CD14-positive monocyte (primary cell): Measurements from ENCODE around the gene MPV17. TPM values are rescaled to one million over a fixed set of nuclear protein-coding genes. Genes with fewer than 3 reads are reported as not detected.

Source experiments
- DNase-seq, 3 donors: peaks; one replicate each; pipeline ENCODE4 v3.0.0-alpha.2; 2011 to 2022
- H2AFZ ChIP-seq: 2 replicates; pipeline ENCODE4 v1.6.0; 2012; ENCODE audit warnings: mild to moderate bottlenecking, low read depth, low read length, inconsistent platforms; ENCODE audit not compliant: insufficient read depth, poor library complexity, severe bottlenecking
- H3K27ac ChIP-seq, 2 donors: 1 replicate in 1 of 2; 2 replicates in 1 of 2; pipeline ENCODE4 v1.5.1; 2012 to 2013; ENCODE audit warnings: low read length in 2 of 2, control low read depth in 1 of 2, inconsistent platforms in 1 of 2, low read depth in 1 of 2, mild to moderate bottlenecking in 1 of 2
- H3K27me3 ChIP-seq, 2 donors: one replicate each; pipeline versions ENCODE4 v1.6.0 to v1.6.1; 2011 to 2013; ENCODE audit warnings: low read length in 2 of 2; ENCODE audit not compliant: control insufficient read depth in 2 of 2, insufficient read depth in 2 of 2
- H3K36me3 ChIP-seq, 2 donors: replicated peaks in 1 of 2; 1 replicate in 1 of 2; 2 replicates in 1 of 2; pipeline versions ENCODE4 v1.5.1 to v1.6.1; 2012 to 2013; ENCODE audit warnings: low read length in 2 of 2, control low read depth in 1 of 2, inconsistent platforms in 1 of 2, mild to moderate bottlenecking in 1 of 2; ENCODE audit not compliant: insufficient read depth in 2 of 2, control insufficient read depth in 1 of 2
- H3K4me1 ChIP-seq, 2 donors: 1 replicate in 1 of 2; 2 replicates in 1 of 2; pipeline versions ENCODE4 v1.5.1 to v1.6.1; 2012 to 2013; ENCODE audit warnings: low read length in 2 of 2, control low read depth in 1 of 2, inconsistent platforms in 1 of 2, mild to moderate bottlenecking in 1 of 2, moderate library complexity in 1 of 2; ENCODE audit not compliant: insufficient read depth in 2 of 2, control insufficient read depth in 1 of 2
- H3K4me2 ChIP-seq: replicated peaks from 2 replicates; pipeline ENCODE3; 2012; ENCODE audit warnings: low read length, moderate library complexity, mild to moderate bottlenecking; ENCODE audit not compliant: poor library complexity, severe bottlenecking; ENCODE audit errors: extremely low read depth
- H3K4me3 ChIP-seq, 3 experiments: fragments of 200-600 bp in 1 of 3; sonication (generic) in 1 of 3; replicated peaks in 1 of 3; 1 replicate in 2 of 3; 2 replicates in 1 of 3; pipeline ENCODE4 v1.5.1; 2011 to 2013; ENCODE audit warnings: low read length in 3 of 3, mild to moderate bottlenecking in 3 of 3, control low read depth in 2 of 3, low read depth in 2 of 3, inconsistent platforms in 1 of 3, moderate library complexity in 1 of 3
- H3K79me2 ChIP-seq: 2 replicates; pipeline ENCODE4 v1.6.0; 2012; ENCODE audit warnings: mild to moderate bottlenecking, control low read depth, inconsistent platforms, low read length, moderate library complexity; ENCODE audit not compliant: insufficient read depth
- H3K9ac ChIP-seq: 2 replicates; pipeline ENCODE4 v1.6.0; 2017; ENCODE audit warnings: low read length, mild to moderate bottlenecking; ENCODE audit not compliant: insufficient read depth, poor library complexity, severe bottlenecking
- H3K9me3 ChIP-seq, 2 donors: replicated peaks in 1 of 2; 1 replicate in 1 of 2; 2 replicates in 1 of 2; pipeline versions ENCODE4 v1.5.1 to v1.6.1; 2012 to 2013; ENCODE audit warnings: low read length in 2 of 2, control low read depth in 1 of 2; ENCODE audit not compliant: control insufficient read depth in 1 of 2, insufficient read depth in 1 of 2
- H4K20me1 ChIP-seq: 2 replicates; pipeline ENCODE4 v1.6.0; 2012; ENCODE audit warnings: mild to moderate bottlenecking, low read length, control low read depth, moderate library complexity; ENCODE audit not compliant: insufficient read depth
- H3K27ac Mint-ChIP-seq, 7 donors: one replicate each; pipeline ENCODE4 v1.8.0; 2020; ENCODE audit warnings: mild to moderate bottlenecking in 7 of 7, mixed read lengths in 7 of 7, moderate library complexity in 6 of 7, inconsistent platforms in 2 of 7
- H3K27me3 Mint-ChIP-seq, 3 donors: one replicate each; pipeline ENCODE4 v1.8.0; 2021 to 2022; ENCODE audit warnings: low read depth in 3 of 3, mild to moderate bottlenecking in 3 of 3, mixed read lengths in 3 of 3, moderate library complexity in 3 of 3, inconsistent platforms in 1 of 3
- H3K36me3 Mint-ChIP-seq, 2 donors: one replicate each; pipeline ENCODE4 v1.8.0; 2020; ENCODE audit warnings: mixed read lengths in 2 of 2, inconsistent platforms in 1 of 2, mild to moderate bottlenecking in 1 of 2
- H3K4me1 Mint-ChIP-seq: one replicate; pipeline ENCODE4 v1.8.0; 2020; ENCODE audit warnings: mild to moderate bottlenecking, mixed read lengths
- H3K4me3 Mint-ChIP-seq, 2 donors: one replicate each; pipeline ENCODE4 v1.8.0; 2020; ENCODE audit warnings: mild to moderate bottlenecking in 2 of 2, mixed read lengths in 2 of 2, moderate library complexity in 1 of 2
- H3K9me3 Mint-ChIP-seq, 7 donors: one replicate each; pipeline ENCODE4 v1.8.0; 2020 to 2022; ENCODE audit warnings: mixed read lengths in 7 of 7, mild to moderate bottlenecking in 6 of 7, moderate library complexity in 6 of 7, inconsistent platforms in 2 of 7
- CTCF ChIP-seq: fragments of 200-600 bp; IDR thresholded peaks from one replicate; pipeline ENCODE4 v1.8.0; 2022; ENCODE audit warnings: antibody characterized with exemption, mild to moderate bottlenecking
- WGBS: methylation state at CpG from one replicate; pipeline ENCODE4 v1.1.5; 2013; ENCODE audit warnings: missing lambda C conversion rate; ENCODE audit not compliant: insufficient coverage; 5-methylcytosine and 5-hydroxymethylcytosine counted together
- intact Hi-C, 2 donors: fragments of 100-400 bp; cut with micrococcal nuclease; formaldehyde crosslinking; loops; one replicate each; pipeline versions ENCODE4 v1.15.0 to v1.15.1; 2023
- polyA plus RNA-seq, 3 donors: library from polyadenylated mRNA; depleted of rRNA in 1 of 3; unstranded in 2 of 3; stranded (reverse) in 1 of 3; fragments of 300-500 nt in 2 of 3; fragments of >200 nt in 1 of 3; fragmentation: Illumina TruSeq in 2 of 3; gene quantifications; 1 replicate in 2 of 3; 2 replicates in 1 of 3; pipeline ENCODE4 v1.2.3, GENCODE V29; 2012 to 2021

The MPV17 gene
- polyA plus RNA-seq, 3 donors, result 136 to 160 (median 160) TPM

- intact Hi-C loops, result no loop called here
Observed at GRCh38 chr2:27271631-27272340, 51.1 kb downstream of the MPV17 start.

GRCh38 chr2:27270670-27271069 lies 52.2 kb downstream of the MPV17 start:
- Mint-ChIP-seq H3K4me3 (no peak overlapping the region), H3K27me3 (peaks cover 8 to 12% (median 10%) of the 10 kb centered on the region in 3 donors), H3K4me1 (no peaks in the 10 kb centered on the region), H3K36me3 (peaks cover under 1% of the 10 kb centered on the region in 2 donors), H3K9me3 (peaks cover 0 to under 1% (median 0%) of the 10 kb centered on the region in 7 donors), H3K27ac (no peak overlapping the region)
- Histone ChIP-seq H3K9me3 (peaks cover 0 to 2% of the 10 kb centered on the region in 2 donors), H3K9ac (no peak overlapping the region), H3K36me3 (no peaks in the 10 kb centered on the region), H4K20me1 (no peaks in the 10 kb centered on the region), H3K79me2 (no peaks in the 10 kb centered on the region), H3K4me2 (no peak overlapping the region), H2AFZ (no peak overlapping the region), H3K27me3 (peaks cover 7 to 17% of the 10 kb centered on the region in 2 donors), H3K4me1 (no peaks in the 10 kb centered on the region), H3K27ac (no peak overlapping the region), H3K4me3 (no peak overlapping the region)
- no CpG with 5 or more reads among the region's 2 CpGs for WGBS
- intact Hi-C loops, result no loop called here
- no peak for DNase-seq
- TF ChIP-seq CTCF, result no peak

More at GRCh38 chr2:27271631-27272340, 51.1 kb downstream of the MPV17 start:
- no peak overlapping the region for H2AFZ ChIP-seq
- no peaks in the 10 kb centered on the region for H3K36me3 Mint-ChIP-seq
- no peaks in the 10 kb centered on the region for H3K4me1 Mint-ChIP-seq
- H3K27ac Mint-ChIP-seq, result no peak overlapping the region
- H3K9me3 ChIP-seq, result no peaks in the 10 kb centered on the region
- peaks cover 0 to 9% of the 10 kb centered on the region in 2 donors for H3K27me3 ChIP-seq
- no peak for DNase-seq
- H3K9me3 Mint-ChIP-seq, result no peaks in the 10 kb centered on the region
- H3K9ac ChIP-seq, result no peak overlapping the region
- no peaks in the 10 kb centered on the region for H3K36me3 ChIP-seq
- H3K4me3 Mint-ChIP-seq, result no peak overlapping the region
- H3K79me2 ChIP-seq, result no peaks in the 10 kb centered on the region
- WGBS, result 98% methylated on average over 5 of the region's 11 CpGs
- H4K20me1 ChIP-seq, result no peaks in the 10 kb centered on the region
- no peak overlapping the region for H3K4me3 ChIP-seq
- peaks cover 11 to 13% (median 13%) of the 10 kb centered on the region in 3 donors for H3K27me3 Mint-ChIP-seq
- no peak overlapping the region for H3K4me2 ChIP-seq
- no peak for TF ChIP-seq CTCF
- no peaks in the 10 kb centered on the region for H3K4me1 ChIP-seq
- H3K27ac ChIP-seq, result no peak overlapping the region
